GM10266 (cell line): Measurements from ENCODE around the gene CACNA1H.
"Not testable (repeated sequence)": the region's sequence is repeated elsewhere in the genome, so short reads cannot be mapped to it uniquely, and the experiment has no call there.

ENCODE experiments used
- DNase-seq: peaks from one replicate; pipeline ENCODE4 v3.0.0; 2012; ENCODE audit errors: extremely low spot score
- CTCF ChIP-seq: IDR thresholded peaks from 2 replicates; pipeline ENCODE4 v1.5.1; 2012; ENCODE audit warnings: mild to moderate bottlenecking, low read depth; ENCODE audit not compliant: control insufficient read depth, insufficient read depth; ENCODE audit errors: missing control alignments

CACNA1H gene

GRCh38 chr16:1231301-1231700 lies 78.4 kb downstream of the CACNA1H start:
- not testable (repeated sequence) for DNase-seq

- DNase-seq, result not testable (repeated sequence)
Observed at GRCh38 chr16:1232049-1232748, 79.3 kb downstream of the CACNA1H start.

DNA sequence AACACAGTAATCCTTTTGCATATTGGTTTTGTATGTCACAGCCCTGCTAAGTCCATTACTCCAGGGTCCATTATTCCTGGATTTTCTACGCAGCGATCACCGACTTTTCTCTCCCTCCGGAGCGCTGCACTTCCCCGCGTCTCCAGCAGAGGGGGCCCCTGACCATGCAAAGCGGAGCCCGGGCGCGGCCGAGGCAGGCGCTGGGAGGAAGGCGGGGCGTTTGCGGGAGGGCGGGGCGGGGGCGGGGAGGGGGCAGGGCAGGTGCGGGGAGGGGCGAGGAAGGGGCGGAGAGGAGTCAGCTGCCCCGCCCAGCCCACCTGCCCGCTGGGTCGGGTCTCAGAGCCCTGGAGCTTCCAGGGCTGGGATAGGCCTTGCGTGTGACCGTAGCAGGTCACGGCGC lies 83.8 kb downstream of the CACNA1H start:
- not testable (repeated sequence) for DNase-seq

GRCh38 chr16:1237990-1238389 lies 85.1 kb downstream of the CACNA1H start:
- no peak for DNase-seq
- no peak for TF ChIP-seq CTCF

- DNase-seq, result not testable (repeated sequence)
Observed at GRCh38 chr16:1238909-1239308, 86.0 kb downstream of the CACNA1H start.

- not testable (repeated sequence) for DNase-seq
Observed at GRCh38 chr16:1239575-1239974, 86.7 kb downstream of the CACNA1H start.

DNA sequence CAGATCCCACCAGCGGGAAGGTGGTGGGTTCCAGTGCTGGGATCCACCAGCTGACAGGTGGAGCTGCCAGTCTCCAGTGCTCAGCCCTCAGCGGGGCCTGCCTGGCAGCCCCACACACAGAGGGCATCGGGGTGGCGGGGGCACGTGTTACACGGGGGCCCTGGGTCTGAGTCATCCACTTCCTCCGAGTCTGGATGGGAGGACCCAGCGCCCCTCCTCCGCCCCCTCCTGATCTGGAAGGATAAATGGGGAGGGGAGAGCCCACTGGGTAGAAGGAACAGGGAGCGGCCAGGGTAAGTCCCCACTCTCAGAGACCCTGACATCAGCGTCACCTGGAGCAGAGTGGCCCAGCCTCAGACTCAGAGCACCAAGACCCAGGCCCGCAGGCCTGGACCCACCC lies 87.5 kb downstream of the CACNA1H start, which contains the start of gene TPSAB1:
TSS of gene TPSAB1 (plus strand) at position 270 of the 400 bp plus-strand sequence. CDS start 234 bp downstream, outside the sequence.
- DNase-seq, result not testable (repeated sequence)

DNA sequence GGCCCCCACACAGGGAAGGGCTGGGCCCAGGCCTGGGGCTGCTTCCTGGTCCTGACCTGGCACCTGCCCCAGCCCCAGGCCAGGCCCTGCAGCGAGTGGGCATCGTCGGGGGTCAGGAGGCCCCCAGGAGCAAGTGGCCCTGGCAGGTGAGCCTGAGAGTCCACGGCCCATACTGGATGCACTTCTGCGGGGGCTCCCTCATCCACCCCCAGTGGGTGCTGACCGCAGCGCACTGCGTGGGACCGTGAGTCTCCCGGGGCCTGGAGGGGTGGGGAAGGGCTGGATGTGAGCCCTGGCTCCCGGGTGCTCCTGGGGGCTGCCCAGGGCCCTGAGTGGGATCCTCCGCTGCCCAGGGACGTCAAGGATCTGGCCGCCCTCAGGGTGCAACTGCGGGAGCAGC lies 88.2 kb downstream of the CACNA1H start:
- DNase-seq, result not testable (repeated sequence)

DNA sequence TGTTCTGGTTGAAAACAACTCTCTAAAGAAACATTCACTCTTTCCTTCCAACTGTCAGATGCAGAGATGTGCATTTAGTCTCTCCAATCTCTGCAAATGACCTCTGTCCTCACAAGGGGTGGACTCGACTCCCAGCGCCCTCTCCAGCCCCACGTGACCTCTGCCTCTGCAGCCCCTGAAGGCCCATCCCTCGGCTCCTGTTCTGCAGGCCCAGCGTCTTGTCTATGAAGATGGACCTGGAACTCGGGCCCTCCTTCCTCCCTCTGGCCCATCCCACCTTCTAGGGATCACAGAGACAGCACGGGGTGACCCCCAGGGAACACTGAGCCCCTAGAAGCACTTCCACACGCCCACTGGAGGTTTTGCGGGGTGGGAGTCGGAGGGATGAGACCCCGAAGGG lies 90.5 kb downstream of the CACNA1H start:
- not testable (repeated sequence) for DNase-seq

- DNase-seq, result not testable (repeated sequence)
Observed at GRCh38 chr16:1243907-1244850, 91.3 kb downstream of the CACNA1H start.

- DNase-seq, result no peak
- no peak for TF ChIP-seq CTCF
Observed at GRCh38 chr16:1244881-1245280, 92.0 kb downstream of the CACNA1H start.

DNA sequence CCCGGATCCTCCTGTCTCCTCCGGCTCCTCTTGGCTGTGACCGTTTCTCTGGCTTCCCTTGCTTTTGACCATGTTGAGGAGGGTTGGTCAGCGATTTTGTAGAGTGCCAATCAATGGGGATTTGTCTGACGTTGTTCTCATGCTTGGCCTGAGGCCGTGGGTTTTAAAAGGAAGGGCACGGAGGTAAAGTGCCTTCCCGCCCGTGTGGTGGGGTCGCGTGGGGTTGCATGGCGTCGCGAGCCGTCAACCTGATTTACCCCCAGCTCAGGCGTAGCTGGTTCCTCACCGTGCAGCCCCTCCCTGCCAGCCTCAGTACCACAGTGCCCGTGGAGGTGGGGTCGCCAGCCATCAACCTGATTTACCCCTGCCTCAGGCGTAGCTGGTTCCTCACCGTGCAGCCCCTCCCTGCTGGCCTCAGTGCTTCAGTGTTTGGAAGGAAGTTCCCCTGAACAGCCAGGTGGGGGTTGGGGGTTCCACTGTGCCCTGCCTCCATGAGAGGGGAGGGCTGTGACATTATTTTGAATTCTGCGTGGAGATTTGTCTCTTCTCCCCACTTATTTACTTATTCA lies 92.6 kb downstream of the CACNA1H start:
- TF ChIP-seq CTCF, result no peak
- no peak for DNase-seq

DNA sequence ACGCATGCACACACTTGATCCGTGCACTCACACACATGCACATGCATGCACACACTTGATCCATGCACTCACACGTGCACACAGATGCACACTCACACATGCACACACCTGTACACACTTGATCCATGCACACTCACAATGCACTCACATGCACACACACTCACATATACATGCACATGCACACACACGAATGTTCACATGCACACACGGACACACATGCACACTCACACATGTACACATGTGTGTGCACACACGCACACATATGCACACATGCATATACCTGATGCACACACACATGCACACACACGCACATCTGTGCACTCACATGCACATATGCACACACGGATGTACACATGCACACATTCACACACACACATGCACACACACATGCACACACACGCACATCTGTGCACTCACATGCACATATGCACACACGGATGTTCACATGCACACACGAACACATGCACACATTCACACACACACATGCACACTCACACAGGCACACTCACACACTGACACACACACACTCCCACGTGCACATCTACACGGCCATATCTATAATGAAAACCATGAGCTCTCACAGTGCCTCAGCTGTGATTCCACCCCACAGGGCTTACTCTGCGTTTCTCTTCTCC lies 95.1 kb downstream of the CACNA1H start:
- not testable (repeated sequence) for DNase-seq

DNA sequence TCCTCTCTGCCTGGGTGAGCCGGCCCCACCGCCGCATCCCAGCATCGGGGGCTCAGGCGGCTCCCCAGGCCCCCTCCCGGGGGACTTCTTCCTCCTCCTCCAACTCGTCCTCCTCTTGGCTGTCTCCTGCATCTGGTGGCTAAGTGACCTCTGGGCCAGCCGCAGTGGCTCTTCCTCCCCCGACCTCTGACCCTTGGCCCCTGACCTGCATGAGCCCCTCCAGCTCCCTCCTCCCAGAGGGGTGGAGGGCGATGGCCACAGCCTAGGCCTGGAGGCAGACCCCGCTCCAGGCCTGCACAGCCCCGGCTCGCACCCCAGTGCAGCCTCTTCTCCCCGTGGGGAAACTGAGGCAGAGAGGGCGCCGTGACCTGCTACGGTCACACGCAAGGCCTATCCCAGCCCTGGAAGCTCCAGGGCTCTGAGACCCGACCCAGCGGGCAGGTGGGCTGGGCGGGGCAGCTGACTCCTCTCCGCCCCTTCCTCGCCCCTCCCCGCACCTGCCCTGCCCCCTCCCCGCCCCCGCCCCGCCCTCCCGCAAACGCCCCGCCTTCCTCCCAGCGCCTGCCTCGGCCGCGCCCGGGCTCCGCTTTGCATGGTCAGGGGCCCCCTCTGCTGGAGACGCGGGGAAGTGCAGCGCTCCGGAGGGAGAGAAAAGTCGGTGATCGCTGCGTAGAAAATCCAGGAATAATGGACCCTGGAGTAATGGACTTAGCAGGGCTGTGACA lies 96.3 kb downstream of the CACNA1H start:
- not testable (repeated sequence) for DNase-seq

DNA sequence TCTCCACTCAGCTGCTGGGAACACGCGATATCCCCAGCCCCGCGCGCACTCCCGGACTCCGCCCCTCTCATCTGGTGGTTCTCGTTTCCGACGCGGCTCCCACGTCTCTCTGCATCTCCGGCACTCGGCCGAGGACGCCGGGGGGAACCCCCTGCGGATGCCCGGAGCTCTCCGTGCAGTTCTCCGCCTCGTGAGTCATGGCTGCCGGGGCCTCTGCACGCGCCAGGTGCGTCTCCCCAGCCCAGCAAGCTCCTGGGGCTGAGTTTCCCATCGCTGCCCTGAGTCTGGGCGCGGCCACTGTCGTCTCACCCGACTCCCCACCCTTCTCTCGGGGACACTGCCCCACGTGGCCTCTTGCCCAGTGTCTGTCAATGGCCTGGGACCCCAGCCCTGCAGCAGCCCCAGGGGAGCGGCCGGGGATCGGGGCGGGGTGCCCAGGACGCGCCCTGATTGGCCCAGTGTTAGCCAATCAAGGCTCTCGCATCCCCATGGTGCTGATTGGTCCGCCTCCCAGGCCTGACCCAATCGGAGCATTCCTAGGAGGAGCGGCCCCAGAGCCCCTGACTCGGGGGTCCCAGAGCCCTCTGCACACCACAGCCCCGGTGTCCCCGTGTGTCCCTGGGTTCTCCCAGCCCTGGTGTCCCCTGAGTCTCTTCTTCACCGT lies 100.9 kb downstream of the CACNA1H start:
- not testable (repeated sequence) for DNase-seq
